ENCODE results near the gene GTF3A. TPM values are rescaled to one million over a fixed set of nuclear protein-coding genes. Genes with fewer than 3 reads are reported as not detected.

GTF3A gene
- total and polyA plus RNA-seq, 2 of the 8 experiments (the other 6 are each of a cell fraction or from before 2014, with no cell fraction given): 41.6 to 96.5 TPM

- TF ChIP-seq CHD1 (IDR thresholded peaks at IDR 0.05; ENCODE audit: low read depth, low read length) (no peak), RAD21 (IDR thresholded peaks at IDR 0.05 in 1 of 2, conservative IDR thresholded peaks at IDR 0.05 in 1 of 2; ENCODE audit: low read depth in 2 of 2, low read length in 2 of 2) (no peak), JUND (IDR thresholded peaks at IDR 0.05; ENCODE audit: low read length) (no peak), SP2 (IDR thresholded peaks at IDR 0.05; ENCODE audit: low read length) (no peak), SP1 (IDR thresholded peaks at IDR 0.05; ENCODE audit: low read depth, low read length) (no peak), CBX5 (IDR thresholded peaks at IDR 0.05; ENCODE audit: low read depth, low read length) (no peak), NANOG (IDR thresholded peaks at IDR 0.05; ENCODE audit: insufficient read depth, low read depth, low read length, poor library complexity, severe bottlenecking) (no peak), MAX (IDR thresholded peaks at IDR 0.05) (peak; percentile 85), JUN (IDR thresholded peaks at IDR 0.05; ENCODE audit: low read depth, low read length) (no peak), EGR1 (IDR thresholded peaks at IDR 0.05; ENCODE audit: borderline replicate concordance, low read depth, low read length) (no peak), SIX5 (IDR thresholded peaks at IDR 0.05; ENCODE audit: low read depth, low read length) (no peak), CEBPB (IDR thresholded peaks at IDR 0.05; ENCODE audit: low read depth, low read length) (no peak), TEAD4 (IDR thresholded peaks at IDR 0.05; ENCODE audit: low read depth, low read length) (no peak), SRF (IDR thresholded peaks at IDR 0.05; ENCODE audit: low read depth, low read length) (no peak), HDAC2 (IDR thresholded peaks at IDR 0.05; ENCODE audit: borderline replicate concordance in 1 of 2, low read depth in 2 of 2, low read length in 2 of 2) (no peak; a peak in 1 of 4 replicates), CTBP2 (IDR thresholded peaks at IDR 0.05; ENCODE audit: borderline replicate concordance, insufficient read depth, insufficient read length, low read length) (no peak), PHF8 (conservative IDR thresholded peaks at IDR 0.05; ENCODE audit: low read depth, low read length) (peak; percentile 65; the same call in 1 of the 2 replicates), USF2 (IDR thresholded peaks at IDR 0.05; ENCODE audit: low read length) (peak; percentile 52; the same call in 1 of the 2 replicates), ASH2L (IDR thresholded peaks at IDR 0.05; ENCODE audit: low read length) (peak; percentile 74), BACH1 (IDR thresholded peaks at IDR 0.05; ENCODE audit: low read length) (no peak), RNF2 (IDR thresholded peaks at IDR 0.05; ENCODE audit: borderline replicate concordance, low read depth, low read length, missing control alignments, poor library complexity, severe bottlenecking) (no peak), MAFK (IDR thresholded peaks at IDR 0.05; ENCODE audit: low read depth, low read length) (no peak)
Measured at GRCh38 chr13:27424246-27425157, at the start of gene GTF3A (continued).
